GM20000 (cell line): ENCODE results near the gene STOML1.

Experiments
- DNase-seq: peaks from one replicate; pipeline ENCODE4 v3.0.0; 2012; ENCODE audit warnings: low spot score
- CTCF ChIP-seq: IDR thresholded peaks from 2 replicates; pipeline ENCODE4 v1.5.1; 2012; ENCODE audit warnings: mild to moderate bottlenecking, control low read depth; ENCODE audit errors: extremely low read depth, missing control alignments

Gene STOML1

GRCh38 chr15:74027688-74028087 lies 35.6 kb upstream of the STOML1 start:
- TF ChIP-seq CTCF, result no peak
- no peak for DNase-seq

- TF ChIP-seq CTCF, result no peak
- no peak for DNase-seq
Observed at GRCh38 chr15:74025436-74025835, 33.3 kb upstream of the STOML1 start.

GRCh38 chr15:74024687-74025086 lies 32.6 kb upstream of the STOML1 start:
- DNase-seq, result no peak
- TF ChIP-seq CTCF, result no peak

- no peak for TF ChIP-seq CTCF
- no peak for DNase-seq
Observed at GRCh38 chr15:74022706-74023470, 30.8 kb upstream of the STOML1 start.

- no peak for TF ChIP-seq CTCF
- DNase-seq, result no peak
Observed at GRCh38 chr15:74019734-74020133, 27.6 kb upstream of the STOML1 start.

GRCh38 chr15:74013374-74013894 lies 21.3 kb upstream of the STOML1 start:
- no peak for DNase-seq
- no peak for TF ChIP-seq CTCF

GRCh38 chr15:74011610-74012009 lies 19.5 kb upstream of the STOML1 start:
- TF ChIP-seq CTCF, result no peak

More at GRCh38 chr15:74011610-74012009, 19.5 kb upstream of the STOML1 start:
- DNase-seq, result no peak
